Measurements from ENCODE around the gene PREX1.

DNA sequence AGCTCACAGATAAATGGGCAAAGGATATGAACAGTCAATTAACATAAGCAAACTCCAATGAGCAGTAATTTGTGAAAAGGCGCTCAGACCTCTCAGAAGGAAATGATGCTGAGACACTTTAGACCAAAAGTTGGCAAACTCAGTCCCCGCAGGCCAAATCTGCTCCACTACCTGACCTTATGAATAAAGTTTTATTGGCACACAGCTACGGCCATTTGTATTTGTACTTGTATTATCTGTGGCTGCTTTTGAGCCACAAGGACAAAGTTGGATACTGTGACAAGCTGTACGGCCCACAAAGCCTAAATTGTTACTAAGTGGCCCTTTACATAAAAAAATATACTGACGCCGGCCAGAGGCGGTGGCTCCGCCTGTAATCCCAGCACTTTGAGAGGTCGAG, 167.0 kb downstream of the PREX1 start:
- TF ChIP-seq, protein P1, sequence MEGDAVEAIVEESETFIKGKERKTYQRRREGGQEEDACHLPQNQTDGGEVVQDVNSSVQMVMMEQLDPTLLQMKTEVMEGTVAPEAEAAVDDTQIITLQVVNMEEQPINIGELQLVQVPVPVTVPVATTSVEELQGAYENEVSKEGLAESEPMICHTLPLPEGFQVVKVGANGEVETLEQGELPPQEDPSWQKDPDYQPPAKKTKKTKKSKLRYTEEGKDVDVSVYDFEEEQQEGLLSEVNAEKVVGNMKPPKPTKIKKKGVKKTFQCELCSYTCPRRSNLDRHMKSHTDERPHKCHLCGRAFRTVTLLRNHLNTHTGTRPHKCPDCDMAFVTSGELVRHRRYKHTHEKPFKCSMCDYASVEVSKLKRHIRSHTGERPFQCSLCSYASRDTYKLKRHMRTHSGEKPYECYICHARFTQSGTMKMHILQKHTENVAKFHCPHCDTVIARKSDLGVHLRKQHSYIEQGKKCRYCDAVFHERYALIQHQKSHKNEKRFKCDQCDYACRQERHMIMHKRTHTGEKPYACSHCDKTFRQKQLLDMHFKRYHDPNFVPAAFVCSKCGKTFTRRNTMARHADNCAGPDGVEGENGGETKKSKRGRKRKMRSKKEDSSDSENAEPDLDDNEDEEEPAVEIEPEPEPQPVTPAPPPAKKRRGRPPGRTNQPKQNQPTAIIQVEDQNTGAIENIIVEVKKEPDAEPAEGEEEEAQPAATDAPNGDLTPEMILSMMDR (IDR thresholded peaks at IDR 0.05) = no peak
- no peak for TF ChIP-seq EP300 (IDR thresholded peaks at IDR 0.05)
- no peak for TF ChIP-seq POLR2A (IDR thresholded peaks at IDR 0.05)

Measured in ovary (tissue), 3 donors.